Naive B cell (primary cell): Measurements from ENCODE around the gene RAX2. TPM values are rescaled to one million over a fixed set of nuclear protein-coding genes. Genes with fewer than 3 reads are reported as not detected.
"Not testable (repeated sequence)": the region's sequence is repeated elsewhere in the genome, so short reads cannot be mapped to it uniquely, and the experiment has no call there.

Experiments used
- ATAC-seq, 2 donors: fragments of 150-1000 bp; cut with Tn5 transposase; 2 replicates each; pipeline ENCODE4 v1.10.0; 2021; ENCODE audit warnings: low read depth in 2 of 2, mild to moderate bottlenecking in 2 of 2, moderate library complexity in 2 of 2
- DNase-seq: peaks from one replicate; pipeline ENCODE4 v3.0.0; 2022
- H3K27ac Mint-ChIP-seq, 6 donors: one replicate each; pipeline ENCODE4 v1.8.0; 2020 to 2022; ENCODE audit warnings: mild to moderate bottlenecking in 6 of 6, mixed read lengths in 6 of 6, moderate library complexity in 5 of 6, inconsistent platforms in 2 of 6
- H3K27me3 Mint-ChIP-seq, 3 donors: one replicate each; pipeline ENCODE4 v1.8.0; 2021 to 2022; ENCODE audit warnings: mixed read lengths in 3 of 3, mild to moderate bottlenecking in 1 of 3
- H3K36me3 Mint-ChIP-seq, 2 donors: one replicate each; pipeline ENCODE4 v1.8.0; 2020 to 2022; ENCODE audit warnings: mixed read lengths in 2 of 2, inconsistent platforms in 1 of 2, mild to moderate bottlenecking in 1 of 2
- H3K4me1 Mint-ChIP-seq, 3 donors: one replicate each; pipeline ENCODE4 v1.8.0; 2020 to 2022; ENCODE audit warnings: mixed read lengths in 3 of 3, inconsistent platforms in 1 of 3, mild to moderate bottlenecking in 1 of 3, moderate library complexity in 1 of 3
- H3K4me3 Mint-ChIP-seq, 8 donors: one replicate each; pipeline ENCODE4 v1.8.0; 2020 to 2022; ENCODE audit warnings: mild to moderate bottlenecking in 8 of 8, mixed read lengths in 8 of 8, moderate library complexity in 8 of 8, inconsistent platforms in 2 of 8
- H3K9me3 Mint-ChIP-seq, 7 donors: one replicate each; pipeline ENCODE4 v1.8.0; 2020 to 2022; ENCODE audit warnings: mixed read lengths in 7 of 7, mild to moderate bottlenecking in 5 of 7, inconsistent platforms in 2 of 7, moderate library complexity in 1 of 7
- polyA plus RNA-seq, 6 donors: library from polyadenylated mRNA; unstranded; fragments of 300-500 nt; fragmentation: Illumina TruSeq; gene quantifications; one replicate each; pipeline ENCODE4 v1.2.3, GENCODE V29; 2021; ENCODE audit warnings: low read depth in 6 of 6

Gene RAX2
- polyA plus RNA-seq, 6 donors from 2014 or later, result 0.20 TPM; not detected in 5

- Mint-ChIP-seq H3K4me3 (peak overlapping the region in 1 of 8 donors; percentile 40), H3K9me3 (no peaks in the 10 kb centered on the region), H3K27ac (peak overlapping the region in 2 of 6 donors; percentile 1 to 22), H3K36me3 (peaks cover 0 to 15% of the 10 kb centered on the region in 2 donors), H3K27me3 (no peaks in the 10 kb centered on the region), H3K4me1 (peaks cover 0 to 17% (median 13%) of the 10 kb centered on the region in 3 donors)
- DNase-seq (no peak), ATAC-seq (no peak)
Measured at GRCh38 chr19:3768748-3769099, 3.3 kb downstream of the RAX2 start.

- no peak for DNase-seq
- Mint-ChIP-seq H3K4me3 (no peak overlapping the region), H3K36me3 (peaks cover 0 to 15% of the 10 kb centered on the region in 2 donors), H3K27me3 (no peaks in the 10 kb centered on the region), H3K4me1 (peaks cover 2 to 15% (median 10%) of the 10 kb centered on the region in 3 donors), H3K27ac (peak overlapping the region in 2 of 6 donors; percentile 22 to 24), H3K9me3 (no peaks in the 10 kb centered on the region)
- ATAC-seq, result no peak
Measured at GRCh38 chr19:3768015-3768747, 3.8 kb downstream of the RAX2 start.

GRCh38 chr19:3767050-3767449, 5.0 kb downstream of the RAX2 start:
- no peaks in the 10 kb centered on the region for H3K9me3 Mint-ChIP-seq
- H3K36me3 Mint-ChIP-seq, result peaks cover 0 to 15% of the 10 kb centered on the region in 2 donors
- no peaks in the 10 kb centered on the region for H3K27me3 Mint-ChIP-seq
- no peak overlapping the region for H3K4me3 Mint-ChIP-seq
- ATAC-seq (no peak), DNase-seq (no peak)
- peak overlapping the region in 1 of 6 donors; percentile 59 for H3K27ac Mint-ChIP-seq
- peaks cover 9 to 21% (median 18%) of the 10 kb centered on the region in 3 donors for H3K4me1 Mint-ChIP-seq

- DNase-seq (no peak), ATAC-seq (no peak)
- H3K36me3 Mint-ChIP-seq, result peaks cover 0 to 15% of the 10 kb centered on the region in 2 donors
- no peak overlapping the region for H3K4me3 Mint-ChIP-seq
- no peaks in the 10 kb centered on the region for H3K27me3 Mint-ChIP-seq
- peaks cover 0 to 2% (median 0%) of the 10 kb centered on the region in 7 donors for H3K9me3 Mint-ChIP-seq
- peak overlapping the region in 4 of 6 donors; percentile 22 to 94 (median 48) for H3K27ac Mint-ChIP-seq
- H3K4me1 Mint-ChIP-seq, result peaks cover 14 to 25% (median 23%) of the 10 kb centered on the region in 3 donors
Measured at GRCh38 chr19:3766520-3766919, 5.5 kb downstream of the RAX2 start.

- not testable (repeated sequence) for DNase-seq, H3K4me3 Mint-ChIP-seq, ATAC-seq, H3K27me3 Mint-ChIP-seq, H3K27ac Mint-ChIP-seq, H3K9me3 Mint-ChIP-seq
- H3K4me1 Mint-ChIP-seq, result peaks cover 22 to 27% (median 26%) of the 10 kb centered on the region in 3 donors
- peaks cover 0 to 15% of the 10 kb centered on the region in 2 donors for H3K36me3 Mint-ChIP-seq
Measured at GRCh38 chr19:3765757-3766156, 6.3 kb downstream of the RAX2 start.

- no peak for ATAC-seq
- Mint-ChIP-seq H3K27ac (no peak overlapping the region), H3K4me3 (no peak overlapping the region), H3K9me3 (peaks cover 0 to 2% (median 0%) of the 10 kb centered on the region in 7 donors), H3K4me1 (peaks cover 27% of the 10 kb centered on the region in 3 donors), H3K27me3 (no peaks in the 10 kb centered on the region), H3K36me3 (peaks cover 0 to 15% of the 10 kb centered on the region in 2 donors)
- no peak for DNase-seq
Measured at GRCh38 chr19:3765121-3765520, 6.9 kb downstream of the RAX2 start.

GRCh38 chr19:3762501-3763459, 9.2 kb downstream of the RAX2 start, which contains the start of gene MRPL54:
Gene MRPL54, plus strand, starts transcription at chr19:3762682. Its CDS starts 19 bp downstream, at chr19:3762701.
- H3K36me3 Mint-ChIP-seq, result peaks cover 0 to 7% of the 10 kb centered on the region in 2 donors
- peaks cover 23 to 40% (median 27%) of the 10 kb centered on the region in 3 donors for H3K4me1 Mint-ChIP-seq
- peak within 1 kb of the TSS; percentile 99 to 100 (median 100) for H3K27ac Mint-ChIP-seq
- DNase-seq (peak; percentile 100), ATAC-seq (peak; percentile 79 to 82)
- H3K4me3 Mint-ChIP-seq, result peak within 1 kb of the TSS; percentile 91 to 100 (median 99)
- H3K27me3 Mint-ChIP-seq, result no peaks in the 10 kb centered on the region
- H3K9me3 Mint-ChIP-seq, result peaks cover 0 to 2% (median 0%) of the 10 kb centered on the region in 7 donors

- peak overlapping the region; percentile 99 to 100 (median 100) for H3K27ac Mint-ChIP-seq
- peaks cover 0 to 2% (median 0%) of the 10 kb centered on the region in 7 donors for H3K9me3 Mint-ChIP-seq
- H3K4me1 Mint-ChIP-seq, result peaks cover 23 to 40% (median 27%) of the 10 kb centered on the region in 3 donors
- H3K27me3 Mint-ChIP-seq, result no peaks in the 10 kb centered on the region
- H3K36me3 Mint-ChIP-seq, result peaks cover 0 to 7% of the 10 kb centered on the region in 2 donors
- H3K4me3 Mint-ChIP-seq, result peak overlapping the region; percentile 91 to 100 (median 99)
- ATAC-seq (no peak), DNase-seq (no peak)
Measured at GRCh38 chr19:3762130-3762473, 9.9 kb downstream of the RAX2 start.

GRCh38 chr19:3761382-3762129, 10.5 kb downstream of the RAX2 start, which contains the start of gene APBA3:
Gene APBA3, minus strand, starts transcription at chr19:3761692. Its CDS starts 1,428 bp downstream, at chr19:3760264.
- Mint-ChIP-seq H3K27ac (peak within 1 kb of the TSS; percentile 99 to 100 (median 100)), H3K4me1 (peaks cover 21 to 40% (median 26%) of the 10 kb centered on the region in 3 donors), H3K27me3 (no peaks in the 10 kb centered on the region), H3K9me3 (peaks cover 0 to 2% (median 0%) of the 10 kb centered on the region in 7 donors), H3K4me3 (peak within 1 kb of the TSS; percentile 91 to 100 (median 99)), H3K36me3 (peaks cover 0 to 5% of the 10 kb centered on the region in 2 donors)
- DNase-seq (peak; percentile 92), ATAC-seq (peak; percentile 50 to 55)

GRCh38 chr19:3760871-3761361, 11.1 kb downstream of the RAX2 start:
- Mint-ChIP-seq H3K27ac (peak overlapping the region; percentile 92 to 99 (median 99)), H3K27me3 (no peaks in the 10 kb centered on the region), H3K4me3 (peak overlapping the region; percentile 91 to 99 (median 98)), H3K9me3 (peaks cover 0 to 2% (median 0%) of the 10 kb centered on the region in 7 donors), H3K36me3 (no peaks in the 10 kb centered on the region), H3K4me1 (peaks cover 18 to 43% (median 24%) of the 10 kb centered on the region in 3 donors)
- DNase-seq (no peak), ATAC-seq (no peak)

GRCh38 chr19:3759482-3760254, 12.4 kb downstream of the RAX2 start:
- no peaks in the 10 kb centered on the region for H3K27me3 Mint-ChIP-seq
- H3K9me3 Mint-ChIP-seq, result peaks cover 0 to 2% (median 0%) of the 10 kb centered on the region in 7 donors
- no peak for DNase-seq
- H3K36me3 Mint-ChIP-seq, result no peaks in the 10 kb centered on the region
- peak overlapping the region in 7 of 8 donors; percentile 12 to 99 (median 95) for H3K4me3 Mint-ChIP-seq
- H3K4me1 Mint-ChIP-seq, result peaks cover 27 to 53% (median 36%) of the 10 kb centered on the region in 3 donors
- peak overlapping the region in 4 of 6 donors; percentile 6 to 99 (median 68) for H3K27ac Mint-ChIP-seq
- ATAC-seq, result no peak

- DNase-seq, H3K27ac Mint-ChIP-seq, H3K9me3 Mint-ChIP-seq, ATAC-seq, H3K36me3 Mint-ChIP-seq, H3K27me3 Mint-ChIP-seq: not testable (repeated sequence)
- Mint-ChIP-seq H3K4me1 (peaks cover 27 to 54% (median 37%) of the 10 kb centered on the region in 3 donors), H3K4me3 (peak overlapping the region in 3 of 8 donors; percentile 29 to 74 (median 53))
Measured at GRCh38 chr19:3758297-3758696, 13.7 kb downstream of the RAX2 start.
